Ammon's horn (tissue), 1 donor: Measurements from ENCODE around the gene RTN1.

ENCODE experiments used
- DNase-seq: peaks from one replicate; pipeline ENCODE4 v3.0.0-alpha.2; 2016; ENCODE audit warnings: low spot score

The RTN1 gene

GRCh38 chr14:59629444-59630287 lies 240.9 kb downstream of the RTN1 start:
- DNase-seq, result no peak

GRCh38 chr14:59627011-59627520 lies 243.5 kb downstream of the RTN1 start:
- no peak for DNase-seq

- no peak for DNase-seq
Observed at GRCh38 chr14:59622631-59623030, 247.9 kb downstream of the RTN1 start.

- no peak for DNase-seq
Observed at GRCh38 chr14:59619061-59619460, 251.5 kb downstream of the RTN1 start.

GRCh38 chr14:59601056-59601455 lies 269.5 kb downstream of the RTN1 start:
- DNase-seq, result no peak

- DNase-seq, result no peak
Observed at GRCh38 chr14:59600211-59600945, 270.2 kb downstream of the RTN1 start.

- DNase-seq, result no peak
Observed at GRCh38 chr14:59595071-59595470, 275.5 kb downstream of the RTN1 start.

GRCh38 chr14:59591641-59592370 lies 278.8 kb downstream of the RTN1 start:
- DNase-seq, result no peak

- DNase-seq, result no peak
Observed at GRCh38 chr14:59588101-59588500, 282.5 kb downstream of the RTN1 start.

GRCh38 chr14:59585891-59586554 lies 284.6 kb downstream of the RTN1 start:
- DNase-seq, result no peak

GRCh38 chr14:59583755-59584154 lies 286.8 kb downstream of the RTN1 start:
- DNase-seq, result no peak

- DNase-seq, result no peak
Observed at GRCh38 chr14:59582845-59583509, 287.6 kb downstream of the RTN1 start.

GRCh38 chr14:59582161-59582560 lies 288.4 kb downstream of the RTN1 start:
- DNase-seq, result no peak

GRCh38 chr14:59580911-59581310 lies 289.7 kb downstream of the RTN1 start:
- no peak for DNase-seq

GRCh38 chr14:59576332-59577294 lies 294.0 kb downstream of the RTN1 start, which contains the start of gene CCDC175:
CCDC175 (minus strand) TSS chr14:59576812; CDS start chr14:59576775, 37 bp downstream.
- peak; percentile 86 for DNase-seq

- DNase-seq, result no peak
Observed at GRCh38 chr14:59570122-59570521, 300.5 kb downstream of the RTN1 start.

- DNase-seq, result no peak
Observed at GRCh38 chr14:59566725-59567124, 303.9 kb downstream of the RTN1 start.

GRCh38 chr14:59566296-59566695 lies 304.3 kb downstream of the RTN1 start:
- no peak for DNase-seq

GRCh38 chr14:59565087-59565486 lies 305.5 kb downstream of the RTN1 start:
- no peak for DNase-seq

GRCh38 chr14:59564366-59564765 lies 306.2 kb downstream of the RTN1 start:
- no peak for DNase-seq
